Gastroesophageal sphincter (tissue), 3 donors: ENCODE data around the gene STXBP6.

Experiments
- EP300 ChIP-seq: sonication (generic); formaldehyde crosslinking; IDR thresholded peaks from one replicate; pipeline ENCODE4 v1.6.1; 2017; ENCODE audit warnings: antibody characterized with exemption, mild to moderate bottlenecking
- POLR2A ChIP-seq, 2 donors: fragments of 450-650 bp; IDR thresholded peaks; one replicate each; pipeline ENCODE4 v1.6.1; 2017; ENCODE audit warnings: antibody characterized with exemption in 2 of 2, mild to moderate bottlenecking in 2 of 2, moderate library complexity in 1 of 2
- POLR2AphosphoS5 ChIP-seq: sonication (generic); formaldehyde crosslinking; IDR thresholded peaks from one replicate; pipeline ENCODE4 v1.6.1; 2017; ENCODE audit warnings: antibody characterized with exemption
- TF ChIP-seq, protein P1 (sequence below), 4 experiments: fragments of 200-600 bp in 2 of 4; fragments of 450-650 bp in 2 of 4; sonication (generic) in 1 of 4; IDR thresholded peaks; one replicate each; pipeline ENCODE4 v1.5.1; 2017 to 2019; ENCODE audit warnings: antibody characterized with exemption in 4 of 4, mild to moderate bottlenecking in 2 of 4, moderate library complexity in 2 of 4

DNA sequence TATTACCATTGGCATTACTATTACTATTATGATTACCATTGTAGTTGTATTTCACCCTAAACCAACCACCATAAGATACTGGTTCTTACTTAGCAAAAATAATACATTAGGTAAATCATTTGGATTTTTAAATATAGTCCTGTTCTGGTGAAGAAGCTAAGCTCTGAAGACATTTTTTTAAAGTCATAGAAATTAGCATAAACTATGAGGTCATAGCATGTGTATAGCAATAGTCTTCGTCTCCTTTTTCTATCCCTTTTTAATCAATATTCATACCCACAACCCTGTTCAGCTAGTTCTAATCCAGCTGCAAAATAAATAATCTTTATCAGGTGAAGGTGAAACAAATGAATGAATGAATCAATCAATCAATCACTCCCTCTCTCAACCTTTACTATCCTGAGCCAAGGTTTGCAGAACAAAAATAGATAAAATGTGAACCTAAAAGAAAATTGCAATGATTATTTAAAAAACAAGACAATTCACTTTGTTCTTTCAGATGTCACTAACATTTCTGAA is 134.5 kb downstream of the STXBP6 start:
- TF ChIP-seq, protein P1, sequence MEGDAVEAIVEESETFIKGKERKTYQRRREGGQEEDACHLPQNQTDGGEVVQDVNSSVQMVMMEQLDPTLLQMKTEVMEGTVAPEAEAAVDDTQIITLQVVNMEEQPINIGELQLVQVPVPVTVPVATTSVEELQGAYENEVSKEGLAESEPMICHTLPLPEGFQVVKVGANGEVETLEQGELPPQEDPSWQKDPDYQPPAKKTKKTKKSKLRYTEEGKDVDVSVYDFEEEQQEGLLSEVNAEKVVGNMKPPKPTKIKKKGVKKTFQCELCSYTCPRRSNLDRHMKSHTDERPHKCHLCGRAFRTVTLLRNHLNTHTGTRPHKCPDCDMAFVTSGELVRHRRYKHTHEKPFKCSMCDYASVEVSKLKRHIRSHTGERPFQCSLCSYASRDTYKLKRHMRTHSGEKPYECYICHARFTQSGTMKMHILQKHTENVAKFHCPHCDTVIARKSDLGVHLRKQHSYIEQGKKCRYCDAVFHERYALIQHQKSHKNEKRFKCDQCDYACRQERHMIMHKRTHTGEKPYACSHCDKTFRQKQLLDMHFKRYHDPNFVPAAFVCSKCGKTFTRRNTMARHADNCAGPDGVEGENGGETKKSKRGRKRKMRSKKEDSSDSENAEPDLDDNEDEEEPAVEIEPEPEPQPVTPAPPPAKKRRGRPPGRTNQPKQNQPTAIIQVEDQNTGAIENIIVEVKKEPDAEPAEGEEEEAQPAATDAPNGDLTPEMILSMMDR (IDR thresholded peaks at IDR 0.05), result no peak
- TF ChIP-seq POLR2A (IDR thresholded peaks at IDR 0.05), result no peak
- TF ChIP-seq POLR2AphosphoS5, result no peak
- TF ChIP-seq EP300, result no peak
